ENCODE data around the gene CHCHD4. TPM values are rescaled to one million over a fixed set of nuclear protein-coding genes. Genes with fewer than 3 reads are reported as not detected.
A peak's percentile ranks its signal among the peaks of the same experiment; 100 is the strongest.

Gene CHCHD4
- total RNA-seq, 6 experiments from 2014 or later, result 6.2 to 13.5 (median 8.4) TPM

GRCh38 chr3:14138878-14139655, 14.4 kb upstream of the CHCHD4 start:
- intact Hi-C loops (cut with DNase I), result no loop called here
- ATAC-seq (no peak), DNase-seq (peak in 1 of 3 donors; percentile 42)
- H3K9me3 ChIP-seq, result no peaks in the 10 kb centered on the region
- H3K4me1 ChIP-seq, result peaks cover 0 to 62% (median 33%) of the 10 kb centered on the region in 4 donors
- H3K36me3 ChIP-seq, result peaks cover 0 to 23% (median 3%) of the 10 kb centered on the region in 4 donors
- 71% methylated on average over 5 of the region's 14 CpGs for WGBS (ENCODE audit: insufficient coverage, low coverage, low lambda C conversion rate, missing lambda C conversion rate)
- no peak overlapping the region for H3K27ac ChIP-seq
- no peak for TF ChIP-seq POLR2A (IDR thresholded peaks at IDR 0.05)
- no peaks in the 10 kb centered on the region for H3K27me3 ChIP-seq
- H3K4me3 ChIP-seq, result no peak overlapping the region

DNA sequence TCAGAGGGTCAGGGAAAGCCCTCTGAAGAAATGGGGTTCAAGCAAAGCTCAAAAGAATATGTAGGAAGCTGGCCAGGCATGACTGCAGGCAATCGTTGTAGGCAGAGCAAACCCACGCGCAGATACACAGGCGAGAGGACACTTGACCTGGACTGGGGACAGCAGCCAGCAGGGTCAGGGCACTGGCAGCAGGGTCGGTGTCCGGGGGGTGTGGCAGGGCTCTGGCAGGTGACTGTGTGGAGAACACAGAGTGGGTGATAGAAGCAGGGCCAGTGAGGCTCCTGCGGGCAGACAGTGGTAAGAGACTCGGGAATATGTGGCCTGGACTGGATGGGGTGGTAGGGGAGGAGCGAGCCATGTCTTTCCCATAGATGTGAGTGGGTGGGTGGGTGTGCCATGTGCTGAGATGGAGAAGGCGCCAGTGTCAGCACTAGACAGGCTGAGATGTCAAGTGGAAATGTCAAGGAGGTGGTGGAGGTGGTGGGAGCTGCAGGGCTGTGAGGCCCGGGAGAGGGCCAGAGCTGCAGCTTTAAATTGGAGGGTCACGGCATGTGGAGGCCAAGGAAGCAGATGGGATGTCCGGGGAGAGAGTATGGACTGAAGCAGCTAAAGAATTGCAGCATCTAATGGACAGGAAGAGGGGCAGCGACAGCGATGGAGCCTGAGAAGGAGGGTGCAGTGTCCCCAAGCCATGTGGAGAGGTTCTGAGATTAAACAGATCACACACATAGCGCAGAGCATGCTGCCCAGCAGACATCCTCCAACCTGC, 13.6 kb upstream of the CHCHD4 start:
- peak; percentile 79 to 94 (median 93) for DNase-seq
- H3K36me3 ChIP-seq, result peaks cover 0 to 31% (median 3%) of the 10 kb centered on the region in 4 donors

GRCh38 chr3:14137445-14137844, 12.8 kb upstream of the CHCHD4 start:
- peak; percentile 26 to 69 (median 60) for ATAC-seq
- intact Hi-C loops (cut with DNase I), result no loop called here
- peak in 2 of 3 donors; percentile 82 to 83 for DNase-seq
- Histone ChIP-seq H3K4me3 (no peak overlapping the region), H3K9me3 (no peaks in the 10 kb centered on the region), H3K4me1 (peaks cover 0 to 50% (median 22%) of the 10 kb centered on the region in 4 donors), H3K27me3 (no peaks in the 10 kb centered on the region), H3K27ac (peak overlapping the region in 1 of 3 donors; percentile 38), H3K36me3 (peaks cover 0 to 38% (median 2%) of the 10 kb centered on the region in 4 donors)
- TF ChIP-seq, protein P1, sequence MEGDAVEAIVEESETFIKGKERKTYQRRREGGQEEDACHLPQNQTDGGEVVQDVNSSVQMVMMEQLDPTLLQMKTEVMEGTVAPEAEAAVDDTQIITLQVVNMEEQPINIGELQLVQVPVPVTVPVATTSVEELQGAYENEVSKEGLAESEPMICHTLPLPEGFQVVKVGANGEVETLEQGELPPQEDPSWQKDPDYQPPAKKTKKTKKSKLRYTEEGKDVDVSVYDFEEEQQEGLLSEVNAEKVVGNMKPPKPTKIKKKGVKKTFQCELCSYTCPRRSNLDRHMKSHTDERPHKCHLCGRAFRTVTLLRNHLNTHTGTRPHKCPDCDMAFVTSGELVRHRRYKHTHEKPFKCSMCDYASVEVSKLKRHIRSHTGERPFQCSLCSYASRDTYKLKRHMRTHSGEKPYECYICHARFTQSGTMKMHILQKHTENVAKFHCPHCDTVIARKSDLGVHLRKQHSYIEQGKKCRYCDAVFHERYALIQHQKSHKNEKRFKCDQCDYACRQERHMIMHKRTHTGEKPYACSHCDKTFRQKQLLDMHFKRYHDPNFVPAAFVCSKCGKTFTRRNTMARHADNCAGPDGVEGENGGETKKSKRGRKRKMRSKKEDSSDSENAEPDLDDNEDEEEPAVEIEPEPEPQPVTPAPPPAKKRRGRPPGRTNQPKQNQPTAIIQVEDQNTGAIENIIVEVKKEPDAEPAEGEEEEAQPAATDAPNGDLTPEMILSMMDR (IDR thresholded peaks at IDR 0.05), result no peak
- TF ChIP-seq POLR2A (IDR thresholded peaks at IDR 0.05), result no peak
- no CpG with 5 or more reads among the region's 3 CpGs for WGBS (ENCODE audit: insufficient coverage, low coverage, low lambda C conversion rate, missing lambda C conversion rate)

More for the DNA sequence above, 13.6 kb upstream of the CHCHD4 start:
- ATAC-seq, result peak; percentile 73 to 87 (median 82)
- TF ChIP-seq, protein P1 (IDR thresholded peaks at IDR 0.05), result no peak
- no peak for TF ChIP-seq POLR2A (IDR thresholded peaks at IDR 0.05)
- Histone ChIP-seq H3K4me3 (no peak overlapping the region), H3K9me3 (no peaks in the 10 kb centered on the region), H3K4me1 (peaks cover 0 to 54% (median 27%) of the 10 kb centered on the region in 4 donors), H3K27me3 (no peaks in the 10 kb centered on the region), H3K27ac (peak overlapping the region in 1 of 3 donors; percentile 38)
- intact Hi-C loops (cut with DNase I), result no loop called here
- 57% methylated on average over 13 of the region's 16 CpGs for WGBS (ENCODE audit: insufficient coverage, low coverage, low lambda C conversion rate, missing lambda C conversion rate)

GRCh38 chr3:14137004-14137403, 12.3 kb upstream of the CHCHD4 start:
- Histone ChIP-seq H3K4me3 (no peak overlapping the region), H3K27me3 (no peaks in the 10 kb centered on the region), H3K27ac (peak overlapping the region in 1 of 3 donors; percentile 38), H3K9me3 (no peaks in the 10 kb centered on the region), H3K4me1 (peaks cover 0 to 45% (median 19%) of the 10 kb centered on the region in 4 donors), H3K36me3 (peaks cover 0 to 41% (median 4%) of the 10 kb centered on the region in 4 donors)
- intact Hi-C loops (cut with DNase I), result no loop called here
- TF ChIP-seq POLR2A (IDR thresholded peaks at IDR 0.05), result no peak
- TF ChIP-seq, protein P1 (IDR thresholded peaks at IDR 0.05), result no peak
- ATAC-seq, result peak in 3 of 4 donors; percentile 6 to 33 (median 20)
- no peak for DNase-seq
- WGBS (ENCODE audit: insufficient coverage, low coverage, low lambda C conversion rate, missing lambda C conversion rate), result no CpG with 5 or more reads among the region's 3 CpGs

Data from right lobe of liver (tissue), 6 donors.